ENCODE results near the gene UBE2K. TPM values are rescaled to one million over a fixed set of nuclear protein-coding genes. Genes with fewer than 3 reads are reported as not detected.
"Not testable (repeated sequence)": the region's sequence is repeated elsewhere in the genome, so short reads cannot be mapped to it uniquely, and the experiment has no call there.

Gene UBE2K
- total RNA-seq, 1 donor from 2014 or later = 95.8 TPM

GRCh38 chr4:39687014-39687413 lies 10.9 kb upstream of the UBE2K start:
- intact Hi-C loops (cut with micrococcal nuclease) = no loop called here

GRCh38 chr4:39689970-39690369 lies 8.0 kb upstream of the UBE2K start:
- intact Hi-C loops (cut with micrococcal nuclease) = no loop called here

DNA sequence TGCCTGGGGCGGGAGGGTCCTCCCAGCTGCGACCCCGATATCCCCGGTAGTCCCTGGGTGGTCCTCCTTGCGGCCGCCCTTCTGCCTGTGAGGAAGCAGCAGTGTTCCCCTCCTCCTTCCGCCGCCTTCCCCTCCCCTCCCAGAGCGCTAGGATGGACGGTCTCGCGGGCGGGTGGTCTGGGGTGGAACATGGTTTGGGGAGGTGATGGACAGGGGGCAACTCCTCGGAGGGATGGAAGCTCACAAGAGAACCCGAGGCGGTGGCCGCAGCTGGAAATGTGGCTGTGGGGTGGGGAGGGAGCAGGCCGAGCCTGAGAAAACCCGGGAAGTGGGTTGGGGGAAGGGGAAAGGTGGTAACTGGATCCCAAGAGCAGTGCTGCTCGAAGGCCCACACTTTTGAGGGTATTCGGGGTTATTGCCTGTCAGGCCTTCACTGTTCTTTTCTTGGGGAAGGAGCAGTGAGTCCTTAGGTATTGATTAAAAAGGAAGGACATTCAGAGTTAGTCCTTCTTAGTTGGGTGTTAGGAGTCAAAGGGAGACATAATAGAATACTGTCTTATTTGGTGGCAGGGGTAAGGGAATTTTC lies 581 bp downstream of the UBE2K start:
- intact Hi-C loops (cut with micrococcal nuclease) = loop anchor here (1.0 to 5.0 kb wide), 19 partner anchors 12 to 1806 kb away; partner anchors contain the start of genes RFC1, TBC1D1, TMEM156 and WDR19

DNA sequence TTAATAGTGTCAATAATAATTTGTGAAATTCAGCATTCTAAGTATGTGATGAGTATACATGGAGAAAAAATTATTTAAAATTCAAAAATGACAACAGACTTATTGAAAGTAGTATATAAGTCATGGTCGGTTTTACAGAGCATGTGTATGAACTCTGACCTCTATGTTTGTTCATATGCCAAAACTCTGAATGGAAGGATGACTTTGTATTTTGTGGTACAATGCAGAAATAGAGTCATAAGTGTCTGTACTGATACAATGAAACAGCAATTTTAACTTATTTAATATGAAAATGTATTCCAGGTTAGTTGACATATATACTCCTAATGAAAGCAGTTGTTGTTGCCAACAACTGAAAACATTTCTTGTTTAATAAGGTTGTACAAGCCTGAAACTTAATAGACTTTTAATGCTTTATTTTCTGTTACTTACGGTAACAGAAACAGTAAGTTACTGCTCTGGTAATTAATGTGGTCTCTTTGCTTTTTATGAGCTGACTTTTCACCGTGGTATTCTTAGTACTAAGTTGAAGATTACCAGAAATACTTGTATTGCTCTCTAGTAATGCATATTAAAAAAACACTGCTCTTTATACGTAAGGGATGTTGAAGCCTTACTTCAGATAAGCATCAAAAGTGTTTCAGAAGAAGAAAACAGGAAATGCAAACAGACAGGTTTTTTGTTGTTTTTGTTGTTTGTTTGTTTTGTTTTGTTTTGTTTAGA lies 1.9 kb downstream of the UBE2K start:
- intact Hi-C loops (cut with micrococcal nuclease) = loop anchor here (1.0 to 5.0 kb wide), 17 partner anchors 10 to 1808 kb away; partner anchors contain the start of genes RFC1, TBC1D1, TMEM156 and WDR19

GRCh38 chr4:39700554-39700953 lies 2.6 kb downstream of the UBE2K start:
- intact Hi-C loops (cut with micrococcal nuclease) = no loop called here

GRCh38 chr4:39702716-39703115 lies 4.8 kb downstream of the UBE2K start:
- intact Hi-C loops (cut with micrococcal nuclease) = no loop called here

DNA sequence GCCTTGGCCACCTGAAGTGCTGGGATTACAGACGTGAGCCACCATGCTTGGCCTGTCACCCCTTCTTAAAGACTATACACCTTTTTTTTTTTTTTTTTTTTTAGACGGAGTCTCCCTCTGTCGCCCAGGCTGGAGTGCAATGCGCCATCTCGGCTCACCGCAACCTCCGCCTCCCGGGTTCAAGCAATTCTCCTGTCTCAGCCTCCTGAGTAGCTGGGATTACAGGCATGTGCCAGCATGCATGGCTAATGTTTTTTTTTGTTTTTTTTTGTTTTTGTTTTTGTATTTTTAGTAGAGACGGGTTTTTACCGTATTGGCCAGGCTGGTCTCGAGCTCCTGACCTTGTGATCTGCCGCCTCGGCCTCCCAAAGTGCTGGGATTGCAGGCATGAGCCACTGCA lies 6.9 kb downstream of the UBE2K start:
- intact Hi-C loops (cut with micrococcal nuclease) = not testable (repeated sequence)

DNA sequence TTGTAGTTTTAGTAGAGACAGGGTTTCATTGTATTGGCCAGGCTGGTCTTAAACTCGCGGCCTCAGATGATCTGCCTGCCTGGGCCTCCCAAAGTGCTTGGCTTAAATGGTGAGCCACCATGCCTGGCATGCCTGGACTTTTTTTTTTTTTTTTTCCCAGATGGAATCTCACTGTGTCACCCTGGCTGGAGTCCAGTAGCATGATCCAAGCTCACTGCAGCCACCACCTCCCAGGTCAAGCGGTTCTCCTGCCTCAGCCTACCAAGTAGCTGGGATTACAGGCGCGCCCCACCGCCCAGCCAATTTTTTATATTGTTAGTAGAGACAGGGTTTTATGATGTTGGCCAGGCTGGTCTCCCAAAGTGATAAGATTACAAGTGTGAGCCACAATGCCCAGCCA lies 8.4 kb downstream of the UBE2K start:
- intact Hi-C loops (cut with micrococcal nuclease) = no loop called here

GRCh38 chr4:39706741-39707511 lies 9.0 kb downstream of the UBE2K start:
- intact Hi-C loops (cut with micrococcal nuclease) = no loop called here

- intact Hi-C loops (cut with micrococcal nuclease) = loop anchor here (1.0 kb wide), 1 partner anchor 11 kb away; no protein-coding TSS in a partner anchor
Observed at GRCh38 chr4:39710098-39710896, 12.4 kb downstream of the UBE2K start.

GRCh38 chr4:39712819-39713607 lies 15.1 kb downstream of the UBE2K start:
- intact Hi-C loops (cut with micrococcal nuclease) = no loop called here

DNA sequence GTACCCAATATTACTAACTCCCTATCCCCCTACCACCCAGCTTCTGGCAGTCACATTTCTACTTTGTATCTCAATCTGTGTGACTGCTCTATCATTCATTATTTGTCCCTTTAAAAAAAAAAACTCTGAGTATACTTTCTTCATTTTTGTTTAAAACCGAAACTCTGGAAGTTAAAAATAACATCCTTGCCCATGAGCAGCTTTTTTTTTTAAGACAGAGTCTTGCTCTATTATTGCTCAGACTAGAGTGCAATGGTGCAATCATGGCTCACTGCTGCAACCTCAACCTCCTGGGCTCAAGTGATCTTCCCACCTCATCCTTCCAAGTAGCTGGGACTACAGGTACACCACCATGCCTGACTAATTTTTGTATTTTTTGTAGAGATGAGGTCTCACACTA lies 15.8 kb downstream of the UBE2K start:
- intact Hi-C loops (cut with micrococcal nuclease) = no loop called here

GRCh38 chr4:39714166-39714565 lies 16.2 kb downstream of the UBE2K start:
- intact Hi-C loops (cut with micrococcal nuclease) = no loop called here

GRCh38 chr4:39715788-39716187 lies 17.9 kb downstream of the UBE2K start:
- intact Hi-C loops (cut with micrococcal nuclease) = loop anchor here (5.0 kb wide), 1 partner anchor 262 kb away; the partner anchor contains the start of gene PDS5A

- intact Hi-C loops (cut with micrococcal nuclease) = loop anchor here (5.0 kb wide), 1 partner anchor 261 kb away; the partner anchor contains the start of gene PDS5A
Observed at GRCh38 chr4:39716356-39716755, 18.4 kb downstream of the UBE2K start.

DNA sequence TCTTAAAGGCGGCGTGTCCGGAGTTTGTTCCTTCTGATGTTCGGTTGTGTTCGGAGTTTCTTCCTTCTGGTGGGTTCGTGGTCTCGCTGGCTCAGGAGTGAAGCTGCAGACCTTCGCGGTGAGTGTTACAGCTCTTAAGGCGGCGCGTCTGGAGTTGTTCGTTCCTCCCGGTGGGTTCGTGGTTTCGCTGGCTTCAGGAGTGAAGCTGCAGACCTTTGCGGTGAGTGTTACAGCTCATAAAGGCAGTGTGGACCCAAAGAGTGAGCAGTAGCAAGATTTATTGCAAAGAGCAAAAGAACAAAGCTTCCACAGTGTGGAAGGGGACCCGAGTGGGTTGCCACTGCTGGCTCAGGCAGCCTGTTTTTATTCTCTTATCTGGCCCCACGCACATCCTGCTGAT lies 19.8 kb downstream of the UBE2K start:
- intact Hi-C loops (cut with micrococcal nuclease) = loop anchor here (2.0 to 5.0 kb wide), 3 partner anchors 19 to 260 kb away; partner anchors contain the start of genes PDS5A and UBE2K

DNA sequence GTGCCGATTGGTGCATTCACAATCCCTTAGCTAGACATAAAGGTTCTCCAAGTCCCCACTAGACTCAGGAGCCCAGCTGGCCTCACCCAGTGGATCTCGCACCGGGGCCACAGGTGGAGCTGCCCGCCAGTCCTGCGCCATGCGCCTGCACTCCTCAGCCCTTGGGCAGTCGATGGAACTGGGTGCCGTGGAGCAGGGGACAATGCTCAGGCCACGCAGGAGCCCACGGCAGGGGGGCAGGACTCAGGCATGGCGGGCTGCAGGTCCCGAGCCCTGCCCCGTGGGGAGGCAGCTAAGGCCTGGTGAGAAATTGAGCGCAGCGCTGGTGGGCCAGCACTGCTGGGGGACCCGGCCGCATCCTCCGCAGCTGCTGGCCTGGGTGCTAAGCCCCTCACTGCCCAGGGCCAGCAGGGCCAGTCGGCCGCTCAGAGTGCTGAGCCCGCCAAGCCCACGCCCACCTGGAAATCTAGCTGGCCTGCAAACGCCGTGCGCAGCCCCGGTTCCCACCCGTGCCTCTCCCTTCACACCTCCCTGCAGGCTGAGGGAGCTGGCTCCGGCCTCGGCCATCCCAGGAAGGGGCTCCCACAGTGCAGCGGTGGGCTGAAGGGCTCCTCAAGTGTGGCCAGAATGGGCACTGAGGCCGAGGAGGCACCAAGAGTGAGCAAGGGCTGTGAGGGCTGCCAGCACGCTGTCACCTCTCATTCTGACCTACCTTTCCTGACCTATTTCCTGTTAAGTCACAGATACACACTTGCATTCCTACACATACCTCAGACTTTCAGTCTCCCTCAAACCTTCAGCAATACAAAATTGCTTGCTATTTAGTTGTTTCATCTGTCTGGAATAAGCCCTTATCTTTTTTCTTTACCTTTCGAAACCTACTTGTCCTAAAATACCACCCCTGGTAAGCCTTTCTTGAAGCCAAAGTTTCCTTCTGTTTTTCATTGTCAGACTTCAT lies 20.7 kb downstream of the UBE2K start:
- intact Hi-C loops (cut with micrococcal nuclease) = loop anchor here (2.0 to 5.0 kb wide), 3 partner anchors 18 to 259 kb away; partner anchors contain the start of genes PDS5A and UBE2K

DNA sequence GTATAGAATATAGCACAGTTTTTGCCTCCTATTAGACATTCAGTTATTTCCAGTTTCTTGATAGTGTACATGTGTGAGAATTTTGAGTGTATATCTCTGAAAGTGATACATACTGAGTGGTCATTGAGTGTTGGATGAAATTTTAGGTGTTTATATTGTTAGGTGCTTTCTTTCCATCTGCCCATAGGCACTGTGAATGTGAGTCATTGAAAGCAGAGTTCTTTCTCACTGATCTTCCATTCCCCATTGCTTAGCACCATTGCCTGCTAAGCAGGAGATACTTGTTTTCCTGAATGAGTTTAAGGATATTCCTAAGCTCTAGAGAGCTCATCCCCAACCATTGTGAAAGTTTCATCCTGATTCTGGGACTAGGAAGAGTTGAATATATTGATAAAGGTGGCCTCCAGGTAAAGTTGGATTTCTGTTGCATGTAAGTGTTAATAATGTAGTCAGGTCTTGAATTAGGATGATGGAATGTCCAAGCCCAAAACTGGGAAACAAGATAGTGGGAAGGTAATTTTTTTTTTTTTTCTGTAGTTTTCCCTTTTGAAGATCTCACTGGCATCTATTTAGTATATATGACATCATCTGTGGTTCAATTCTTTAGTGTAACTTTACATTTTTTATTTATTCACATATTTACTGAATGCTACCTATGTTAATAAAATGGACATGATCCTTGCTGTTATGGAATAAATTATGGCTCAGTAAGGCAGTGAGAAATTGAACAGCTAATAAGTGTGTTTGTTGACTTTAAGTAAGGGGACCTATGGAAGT lies 22.1 kb downstream of the UBE2K start:
- intact Hi-C loops (cut with micrococcal nuclease) = loop anchor here (2.0 to 5.0 kb wide), 3 partner anchors 17 to 257 kb away; partner anchors contain the start of genes PDS5A and UBE2K

Data from T-helper 1 cell treated with Interleukin-12 subunit alpha and Interleukin-12 subunit beta and Interleukin-4 antibody, amounts not matched to agents 30 ng/mL and 1 ng/mL, for 36 hours (primary cell).